Measurements from ENCODE around the gene ARHGAP24.

- no peak for TF ChIP-seq CTCF (IDR thresholded peaks at IDR 0.05)
- TF ChIP-seq, protein P1, sequence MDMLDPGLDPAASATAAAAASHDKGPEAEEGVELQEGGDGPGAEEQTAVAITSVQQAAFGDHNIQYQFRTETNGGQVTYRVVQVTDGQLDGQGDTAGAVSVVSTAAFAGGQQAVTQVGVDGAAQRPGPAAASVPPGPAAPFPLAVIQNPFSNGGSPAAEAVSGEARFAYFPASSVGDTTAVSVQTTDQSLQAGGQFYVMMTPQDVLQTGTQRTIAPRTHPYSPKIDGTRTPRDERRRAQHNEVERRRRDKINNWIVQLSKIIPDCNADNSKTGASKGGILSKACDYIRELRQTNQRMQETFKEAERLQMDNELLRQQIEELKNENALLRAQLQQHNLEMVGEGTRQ (CRISPR knock-in tag; IDR thresholded peaks at IDR 0.05) = no peak
- no peak for TF ChIP-seq SP1 (CRISPR knock-in tag; conservative IDR thresholded peaks at IDR 0.05)
- TF ChIP-seq NFE2L1 (CRISPR knock-in tag; IDR thresholded peaks at IDR 0.05) = no peak
- no peak for TF ChIP-seq IRF1 (CRISPR knock-in tag; IDR thresholded peaks at IDR 0.05)
- no peak for TF ChIP-seq ZBTB21 (CRISPR knock-in tag; IDR thresholded peaks at IDR 0.05; ENCODE audit: borderline replicate concordance)
- no peak for TF ChIP-seq IRF2 (CRISPR knock-in tag; IDR thresholded peaks at IDR 0.05; ENCODE audit: borderline replicate concordance, low read depth)
- no peak for TF ChIP-seq ELF4 (CRISPR knock-in tag; IDR thresholded peaks at IDR 0.05; ENCODE audit: low read depth)
- TF ChIP-seq, protein P2, sequence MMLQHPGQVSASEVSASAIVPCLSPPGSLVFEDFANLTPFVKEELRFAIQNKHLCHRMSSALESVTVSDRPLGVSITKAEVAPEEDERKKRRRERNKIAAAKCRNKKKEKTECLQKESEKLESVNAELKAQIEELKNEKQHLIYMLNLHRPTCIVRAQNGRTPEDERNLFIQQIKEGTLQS (CRISPR knock-in tag; conservative IDR thresholded peaks at IDR 0.05) = no peak
- TF ChIP-seq HMGA2 (CRISPR knock-in tag; IDR thresholded peaks at IDR 0.05) = no peak
- no peak for TF ChIP-seq E2F4 (CRISPR knock-in tag; IDR thresholded peaks at IDR 0.05; ENCODE audit: borderline replicate concordance, low read depth)
- TF ChIP-seq ESRRA (CRISPR knock-in tag; IDR thresholded peaks at IDR 0.05; ENCODE audit: borderline replicate concordance) = no peak
- TF ChIP-seq NR3C1 (CRISPR knock-in tag; conservative IDR thresholded peaks at IDR 0.05; ENCODE audit: low read depth) = no peak
These were observed 16.6 kb downstream of the ARHGAP24 start for GRCh38 chr4:85491527-85491926.
